Astrocyte of the spinal cord (primary cell): ENCODE results near the gene HK1.
"Not testable (repeated sequence)": the region's sequence is repeated elsewhere in the genome, so short reads cannot be mapped to it uniquely, and the experiment has no call there.

ENCODE experiments used
- DNase-seq: peaks from one replicate; pipeline ENCODE4 v3.0.0; 2011; ENCODE audit warnings: low read depth, low spot score
- H3K4me3 ChIP-seq: 2 replicates; pipeline ENCODE4 v1.5.1; 2011; ENCODE audit warnings: low read depth, mild to moderate bottlenecking, low read length, moderate library complexity
- CTCF ChIP-seq: IDR thresholded peaks from 2 replicates; pipeline ENCODE4 v1.5.1; 2012; ENCODE audit warnings: low read depth, mild to moderate bottlenecking, low read length, inconsistent platforms
- in situ Hi-C: cut with HindIII; loops from 2 replicates; pipeline ENCODE4 v1.10.0; 2017; ENCODE audit warnings: low sequenced_read_pairs

Gene HK1

GRCh38 chr10:69279110-69279509, 814 bp downstream of the HK1 start:
- TF ChIP-seq CTCF = no peak
- in situ Hi-C loops = no loop called here
- H3K4me3 ChIP-seq = no peak overlapping the region
- no peak for DNase-seq

GRCh38 chr10:69281507-69282413, 3.5 kb downstream of the HK1 start:
- in situ Hi-C loops = no loop called here
- TF ChIP-seq CTCF = no peak
- H3K4me3 ChIP-seq = no peak overlapping the region
- no peak for DNase-seq

- DNase-seq, in situ Hi-C loops, H3K4me3 ChIP-seq: not testable (repeated sequence)
These were observed 6.1 kb downstream of the HK1 start for GRCh38 chr10:69284402-69284801.

GRCh38 chr10:69285699-69286098, 7.4 kb downstream of the HK1 start:
- in situ Hi-C loops = no loop called here
- no peak for TF ChIP-seq CTCF
- DNase-seq = no peak
- no peak overlapping the region for H3K4me3 ChIP-seq

- no peak for TF ChIP-seq CTCF
- no peak overlapping the region for H3K4me3 ChIP-seq
- DNase-seq = no peak
- in situ Hi-C loops = no loop called here
These were observed 8.9 kb downstream of the HK1 start for GRCh38 chr10:69287181-69287580.

GRCh38 chr10:69290993-69291392, 12.7 kb downstream of the HK1 start:
- H3K4me3 ChIP-seq = no peak overlapping the region
- no peak for TF ChIP-seq CTCF
- DNase-seq = no peak
- in situ Hi-C loops = no loop called here

- H3K4me3 ChIP-seq = no peak overlapping the region
- TF ChIP-seq CTCF = no peak
- in situ Hi-C loops = no loop called here
- no peak for DNase-seq
These were observed 14.2 kb downstream of the HK1 start for GRCh38 chr10:69292459-69292858.
